LHCN-M2 (cell line): ENCODE results near the gene OR6C65. TPM values are rescaled to one million over a fixed set of nuclear protein-coding genes. Genes with fewer than 3 reads are reported as not detected.
"Not testable (repeated sequence)": the region's sequence is repeated elsewhere in the genome, so short reads cannot be mapped to it uniquely, and the experiment has no call there.

Source experiments
- DNase-seq: peaks from one replicate; pipeline ENCODE4 v3.0.0-alpha.2; 2012; ENCODE audit warnings: low read depth
- polyA plus RNA-seq: library from polyadenylated mRNA; unstranded; fragments of >200 nt; gene quantifications from one replicate; pipeline ENCODE4 v1.2.1, GENCODE V29; 2012; ENCODE audit warnings: missing spikeins
- total RNA-seq: library from RNA; depleted of rRNA; stranded (reverse); fragments of >200 nt; gene quantifications from 2 replicates; pipeline ENCODE4 v1.2.3, GENCODE V29; 2014; rRNA removed

The OR6C65 gene
- not detected in 2 replicates for total RNA-seq
- not detected for polyA plus RNA-seq

DNA sequence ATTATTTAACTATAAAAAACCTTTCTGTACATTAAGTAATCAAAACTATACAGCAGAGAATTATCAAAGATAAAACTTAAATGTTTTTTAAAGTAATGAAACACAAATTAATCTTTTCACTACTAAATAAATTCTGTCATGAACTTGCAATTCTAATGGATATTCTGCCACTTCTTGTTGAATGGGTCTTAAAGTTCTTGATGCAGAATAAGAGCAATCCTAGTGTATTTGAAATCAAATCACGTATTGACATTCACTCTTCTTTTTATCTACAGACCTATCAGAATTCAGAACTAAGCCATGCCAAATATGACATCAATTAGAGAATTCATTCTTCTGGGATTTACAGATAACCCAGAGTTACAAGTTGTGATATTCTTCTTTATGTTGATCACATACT is at the start of gene OR6C65:
OR6C65 (plus strand) TSS at position 301 of the 400 bp plus-strand sequence; CDS start at position 301, 0 bp downstream.
- no peak for DNase-seq

DNA sequence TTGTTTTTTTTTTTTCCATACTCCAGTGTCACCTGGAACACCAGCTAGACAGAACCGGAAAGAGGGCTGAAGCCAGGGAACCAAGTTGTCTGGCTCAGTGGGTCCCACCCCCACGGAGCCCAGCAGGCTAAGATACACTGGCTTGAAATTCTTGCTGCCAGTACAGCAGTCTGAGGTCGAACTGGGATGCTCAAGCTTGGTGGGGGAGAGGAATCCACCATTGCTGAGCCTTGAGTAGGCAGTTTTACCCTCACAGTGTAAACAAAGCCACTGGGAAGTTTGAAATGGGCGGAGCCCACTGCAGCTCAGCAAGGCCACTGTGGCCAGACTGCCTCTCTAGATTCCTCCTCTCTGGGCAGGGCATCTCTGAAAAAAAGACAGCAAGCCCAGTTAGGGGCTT is 45.0 kb upstream of the OR6C65 start:
- DNase-seq: not testable (repeated sequence)

DNA sequence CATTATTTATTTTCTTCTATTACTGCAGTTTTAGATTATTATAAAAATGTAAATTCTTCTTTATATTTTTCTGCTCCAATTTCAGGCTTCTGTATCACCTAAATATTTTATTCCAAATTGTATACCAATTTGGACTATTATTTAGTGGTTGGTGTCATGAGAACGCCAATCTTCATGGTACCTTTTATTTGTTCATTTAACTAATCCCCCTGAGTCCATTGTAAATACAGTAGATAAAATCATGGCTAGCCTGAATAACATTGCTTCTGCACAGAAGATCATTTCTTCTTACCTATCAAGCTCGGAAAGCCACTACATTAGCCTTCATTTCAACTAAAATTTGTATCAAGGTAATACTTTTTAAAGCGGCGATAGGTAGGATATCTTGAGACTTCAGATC is 37.7 kb upstream of the OR6C65 start, which contains the start of gene OR6C75:
OR6C75 (plus strand) TSS at position 301 of the 400 bp plus-strand sequence. CDS start 2,136 bp downstream, outside the sequence.
- DNase-seq: no peak

DNA sequence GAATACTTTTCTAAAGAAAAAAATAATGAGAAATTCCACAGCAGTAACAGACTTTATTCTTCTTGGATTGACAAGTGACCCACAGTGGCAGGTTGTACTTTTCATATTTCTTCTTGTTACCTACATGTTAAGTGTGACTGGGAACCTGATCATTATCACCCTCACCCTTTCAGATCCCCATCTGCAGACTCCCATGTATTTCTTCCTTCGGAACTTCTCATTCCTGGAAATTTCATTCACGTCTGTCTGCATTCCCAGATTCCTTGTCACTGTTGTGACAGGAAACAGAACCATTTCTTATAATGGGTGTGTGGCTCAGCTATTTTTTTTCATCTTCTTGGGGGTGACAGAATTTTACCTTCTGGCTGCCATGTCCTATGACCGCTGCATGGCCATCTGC is 35.2 kb upstream of the OR6C65 start:
- DNase-seq: no peak

DNA sequence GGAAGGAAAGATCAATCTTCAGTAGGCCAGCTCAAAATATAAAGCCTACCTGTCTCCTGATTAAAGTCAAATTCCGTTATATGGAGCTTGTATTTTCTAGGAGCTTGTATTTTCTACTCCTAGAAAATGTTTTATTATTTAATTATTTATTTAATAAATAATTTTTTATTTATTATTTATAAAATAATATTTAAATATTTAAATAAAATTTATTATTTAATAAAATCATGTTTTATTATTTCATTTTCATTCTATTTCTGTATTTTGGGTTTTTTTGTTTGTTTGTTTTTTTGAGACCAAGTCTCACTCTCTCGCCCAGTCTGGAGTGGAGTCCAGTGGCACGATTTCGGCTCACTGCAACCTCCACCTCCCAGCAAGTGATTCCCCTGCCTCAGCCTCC is 27.8 kb upstream of the OR6C65 start:
- DNase-seq: no peak

DNA sequence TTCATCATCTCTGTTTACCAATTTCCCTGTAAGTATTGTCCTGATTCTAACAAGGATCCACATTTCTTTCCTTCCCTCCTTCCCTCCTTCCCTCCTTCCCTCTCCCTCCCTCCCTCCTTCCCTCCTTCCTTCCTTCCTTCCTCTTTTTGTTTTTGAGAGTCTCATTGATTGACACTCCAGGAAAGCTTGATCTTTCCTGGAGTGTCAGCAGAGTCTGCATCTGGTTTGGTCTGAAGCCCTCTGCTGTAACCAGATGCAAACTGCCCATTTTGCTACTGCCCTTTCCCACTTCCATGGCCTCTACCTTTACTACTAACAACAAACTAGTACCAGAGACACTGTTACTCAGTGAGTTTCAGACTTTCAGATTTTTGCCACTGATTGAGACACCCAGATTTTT is 14.4 kb upstream of the OR6C65 start:
- DNase-seq: no peak

DNA sequence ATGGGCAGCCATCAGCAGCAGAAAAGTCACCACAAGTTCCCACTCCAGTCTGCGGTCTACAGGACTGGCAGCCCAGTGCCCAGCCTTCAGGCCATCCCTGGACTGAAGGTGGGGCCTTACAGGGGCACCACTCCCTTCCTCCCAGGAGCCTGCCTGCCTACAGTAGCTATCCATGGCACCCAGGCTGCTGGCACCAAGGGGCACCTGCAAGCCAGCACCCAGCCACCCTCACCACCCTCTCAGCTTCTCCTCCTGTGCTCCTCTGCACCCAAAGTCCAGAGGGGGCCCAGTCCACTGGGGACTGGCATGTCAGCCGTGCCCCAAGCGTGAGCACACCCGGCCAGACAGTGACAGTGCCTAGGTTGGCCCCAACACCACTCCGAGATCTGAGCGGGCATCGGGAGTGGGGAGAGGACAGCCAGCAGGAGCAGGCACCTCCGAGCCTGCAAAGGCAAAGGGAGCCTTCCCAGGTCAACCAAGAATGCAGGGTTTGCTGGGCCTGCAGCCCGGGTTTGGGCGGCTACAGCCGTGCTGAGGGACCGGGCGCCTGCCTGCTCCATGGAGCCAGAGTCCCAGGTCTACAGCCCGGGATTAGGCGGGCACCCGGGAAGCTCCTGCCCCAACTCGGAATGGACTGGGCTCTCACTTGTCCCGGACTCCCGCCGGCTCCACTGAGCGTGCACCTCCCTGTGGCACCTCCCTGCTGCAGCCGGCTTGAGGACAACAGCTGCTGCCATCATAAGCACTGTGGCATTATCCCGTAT is 8.1 kb upstream of the OR6C65 start:
- DNase-seq: no peak

DNA sequence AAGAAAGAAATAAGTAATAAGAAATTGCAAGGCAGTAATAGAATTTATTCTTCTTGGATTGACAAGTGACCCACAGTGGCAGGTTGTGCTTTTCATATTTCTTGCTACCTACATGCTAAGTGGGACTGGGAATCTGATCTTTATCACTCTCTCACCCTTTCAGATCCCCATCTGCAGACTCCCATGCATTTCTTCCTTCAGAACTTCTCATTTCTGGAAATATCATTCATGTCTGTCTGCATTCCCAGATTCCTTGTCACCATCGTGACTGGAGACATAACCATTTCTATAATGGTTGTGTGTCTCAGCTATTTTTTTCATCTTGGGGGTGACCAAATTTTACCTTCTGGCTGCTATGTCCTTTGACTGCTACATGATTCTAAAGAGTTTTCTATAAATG is 4.0 kb upstream of the OR6C65 start:
- no peak for DNase-seq

DNA sequence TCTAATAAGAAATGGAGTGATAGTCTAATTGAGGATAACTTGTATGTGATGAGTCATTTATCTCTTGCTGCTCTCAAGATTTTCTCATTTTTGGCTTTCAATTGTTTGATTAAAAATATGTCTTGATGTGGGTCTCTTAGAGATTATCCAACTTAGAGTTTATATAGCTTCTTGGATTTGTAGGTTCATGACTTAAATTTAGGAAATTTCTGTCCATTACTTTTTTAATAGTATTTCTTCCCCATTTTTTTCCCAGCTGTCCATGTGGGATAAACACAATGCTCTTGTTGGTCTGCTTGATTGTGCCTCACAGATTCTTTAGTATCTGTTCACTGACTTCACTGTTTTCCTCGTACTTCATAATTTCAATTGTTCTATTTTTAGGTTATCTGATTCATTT is 7.5 kb downstream of the OR6C65 start:
- no peak for DNase-seq

DNA sequence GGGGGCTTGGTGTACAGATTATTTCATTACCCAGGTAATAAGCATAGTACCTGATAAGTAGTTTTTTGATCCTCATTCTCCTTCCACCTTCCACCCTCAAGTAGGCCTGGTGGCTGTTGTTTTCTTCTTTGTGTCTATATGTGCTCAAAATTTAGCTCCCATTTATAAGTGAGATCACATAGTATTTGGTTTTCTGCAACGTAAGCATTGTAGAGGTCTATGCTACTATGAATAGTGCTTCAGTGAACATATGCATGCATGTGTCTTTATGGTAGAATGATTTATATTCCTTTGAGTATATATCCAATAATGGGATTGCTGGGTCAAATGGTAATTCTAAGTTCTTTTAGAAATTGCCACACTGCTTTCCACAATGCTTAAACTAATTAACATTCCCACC is 8.8 kb downstream of the OR6C65 start:
- not testable (repeated sequence) for DNase-seq

DNA sequence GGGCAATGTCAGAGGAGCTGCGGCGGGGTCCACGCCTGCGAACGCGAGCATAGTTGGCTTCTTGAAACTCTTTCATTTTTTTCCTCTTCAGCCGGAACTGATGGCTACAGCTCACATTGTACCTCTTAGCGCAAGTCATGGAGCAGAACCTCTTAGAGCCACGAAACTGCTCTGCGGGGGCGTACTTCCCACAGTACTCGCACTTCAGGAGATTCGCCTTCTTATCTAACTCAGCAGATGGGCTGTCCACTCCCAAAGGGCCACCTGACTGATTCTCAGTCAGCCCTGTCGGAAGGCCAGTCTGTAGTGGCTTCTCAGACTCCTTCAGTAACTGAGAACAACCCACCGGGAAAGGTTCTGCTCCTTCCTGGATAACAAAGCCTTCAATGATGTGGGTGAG is 11.8 kb downstream of the OR6C65 start:
- DNase-seq: not testable (repeated sequence)

DNA sequence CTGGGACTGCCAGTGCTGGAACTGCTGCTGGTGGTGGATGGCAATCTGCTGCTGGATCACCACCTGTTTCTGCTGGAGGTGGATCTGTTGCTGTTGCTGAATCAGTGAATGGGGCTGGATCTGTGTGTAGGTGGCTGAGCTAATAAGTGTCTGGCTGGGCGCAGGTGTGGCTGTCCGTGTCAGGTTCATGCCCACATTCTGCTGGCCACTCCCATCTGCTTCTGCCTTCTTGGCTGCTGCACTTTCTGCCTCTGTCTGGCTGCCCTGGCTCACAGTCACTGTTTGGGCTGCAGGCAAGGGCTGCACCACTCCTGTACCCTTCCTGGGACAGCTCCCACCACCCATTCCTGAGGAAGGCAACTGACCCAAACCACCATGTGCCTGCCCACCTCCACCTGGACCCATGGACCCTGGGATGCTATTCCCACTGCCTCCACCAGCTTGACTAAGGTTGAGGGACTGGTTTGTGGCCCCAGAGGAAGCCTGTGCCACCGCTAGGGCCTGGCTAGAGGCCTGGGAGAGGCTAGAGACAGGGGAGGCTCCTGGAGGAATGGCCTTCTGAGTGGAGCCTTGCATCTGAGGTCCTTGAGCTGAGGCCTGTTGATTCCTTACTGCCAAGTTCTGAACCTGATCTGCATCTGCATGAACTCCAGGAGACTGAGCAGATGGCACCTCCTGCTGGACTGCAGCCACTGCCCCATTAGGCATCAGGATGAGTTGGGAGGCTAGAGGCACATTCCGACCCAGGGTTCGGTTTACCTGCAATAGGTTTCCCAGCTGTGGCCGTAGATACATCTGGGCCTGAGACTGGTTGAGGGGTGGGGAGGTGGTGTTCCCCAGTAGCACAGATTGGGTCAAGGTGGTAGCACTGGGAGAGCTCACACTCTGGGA is 13.4 kb downstream of the OR6C65 start:
- not testable (repeated sequence) for DNase-seq

DNA sequence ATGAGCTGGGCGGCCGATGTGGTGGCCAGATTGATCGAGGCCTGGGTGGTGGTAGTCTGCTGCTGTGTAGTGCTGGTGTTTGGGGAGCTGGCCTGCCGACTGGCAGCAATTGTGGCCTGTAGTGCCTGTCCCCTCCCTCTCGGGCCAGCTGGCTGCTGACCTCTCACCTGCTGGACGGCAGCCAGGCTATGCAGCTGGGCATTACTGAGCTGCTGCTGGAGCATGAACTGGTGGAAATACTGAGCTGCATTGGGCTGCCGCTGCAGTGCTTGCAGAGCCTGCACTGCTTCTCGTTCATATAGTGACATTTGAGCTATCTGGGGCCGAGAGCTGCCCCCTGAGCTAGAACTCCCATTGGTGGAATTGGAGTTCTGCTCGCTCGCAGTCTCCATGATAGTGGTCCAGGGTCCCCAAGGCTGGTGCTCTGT is 14.1 kb downstream of the OR6C65 start:
- not testable (repeated sequence) for DNase-seq

DNA sequence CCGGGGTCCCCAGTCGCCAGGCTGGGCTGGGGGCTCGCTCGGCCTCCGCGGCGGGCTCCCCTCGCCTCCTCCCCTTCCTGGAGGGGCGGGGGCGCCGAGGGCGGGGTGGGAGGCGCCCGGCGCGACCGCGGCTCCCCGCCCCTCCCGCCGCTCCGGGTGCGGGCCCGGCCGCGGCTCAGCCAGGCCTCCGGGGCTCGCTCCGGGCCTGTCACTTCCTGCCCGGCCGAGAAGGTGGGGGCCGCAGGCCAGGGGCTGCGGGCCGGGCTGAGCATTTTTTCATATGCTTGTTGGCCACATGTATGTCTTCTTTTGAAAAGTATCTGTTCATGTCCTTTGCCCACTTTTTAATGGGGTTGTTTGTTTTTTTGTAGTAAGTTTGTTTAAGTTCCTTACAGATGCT is 14.6 kb downstream of the OR6C65 start:
- not testable (repeated sequence) for DNase-seq

DNA sequence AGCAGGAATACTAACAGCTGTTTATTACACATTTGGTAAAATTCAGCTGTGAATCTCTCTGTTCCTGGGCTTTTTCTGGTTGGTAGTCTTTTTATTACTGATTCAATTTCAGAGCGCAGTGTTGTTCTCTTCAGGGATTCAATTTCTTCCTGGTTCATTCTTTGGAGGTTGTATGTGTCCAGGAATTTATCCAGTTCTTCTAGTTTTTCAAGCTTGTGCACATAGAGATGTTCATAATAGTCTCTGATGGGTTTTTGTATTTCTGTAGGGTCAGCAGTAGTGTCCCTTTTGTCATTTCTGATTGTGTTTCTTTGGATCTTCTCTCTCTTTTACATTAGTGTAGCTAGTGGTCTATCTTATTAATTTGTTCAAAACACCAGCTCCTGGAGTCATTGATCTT is 16.6 kb downstream of the OR6C65 start:
- DNase-seq: no peak

DNA sequence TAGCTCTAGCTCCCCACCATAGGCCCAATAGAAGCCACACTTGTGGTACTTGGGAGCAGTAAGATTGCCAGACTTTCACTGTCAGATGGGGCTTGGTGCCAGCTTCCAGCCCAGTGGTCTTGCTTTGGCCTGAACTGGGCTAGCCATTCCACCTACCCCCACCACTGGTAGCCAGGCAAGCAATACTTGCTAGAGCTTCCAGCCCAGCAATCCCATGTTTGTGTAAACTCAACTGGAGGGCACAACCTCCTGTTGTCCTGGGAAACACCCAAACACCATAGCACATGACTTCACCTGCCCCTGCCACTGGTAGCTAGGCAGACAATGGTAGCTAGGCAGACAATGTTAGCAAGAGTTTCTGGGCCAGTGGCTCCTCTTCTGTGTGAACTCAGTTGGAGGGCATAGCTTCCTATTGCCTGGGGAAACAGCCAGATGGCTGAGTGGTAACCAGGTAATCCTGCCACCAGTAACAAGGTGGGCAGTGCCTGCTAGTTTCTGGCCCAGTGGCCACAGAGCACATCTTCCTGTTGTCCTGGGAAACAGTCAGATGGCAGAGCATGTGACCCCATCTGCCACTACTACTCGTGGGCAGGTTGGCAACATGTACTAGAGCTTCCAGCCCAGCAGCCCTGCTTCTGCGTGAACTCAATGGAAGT is 20.1 kb downstream of the OR6C65 start:
- no peak for DNase-seq

DNA sequence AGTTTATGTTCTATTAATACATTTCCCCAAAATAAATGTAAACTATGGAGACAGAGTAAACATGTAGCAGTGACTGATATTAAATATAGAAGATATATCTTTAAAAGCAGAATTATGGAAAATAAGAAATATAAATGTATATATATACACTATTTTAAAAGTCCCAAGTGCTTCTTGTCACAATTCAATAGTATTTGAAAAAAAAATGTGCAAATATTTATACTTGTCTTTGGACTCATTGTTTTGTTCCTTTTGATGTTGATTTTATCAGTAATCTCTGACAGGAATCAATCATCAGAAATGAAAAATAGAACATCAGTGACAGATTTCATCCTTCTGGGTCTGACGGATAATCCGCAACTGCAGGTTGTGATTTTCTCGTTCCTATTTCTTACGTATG is 25.6 kb downstream of the OR6C65 start, which contains the start of gene OR6C76:
OR6C76 (plus strand) TSS at position 301 of the 400 bp plus-strand sequence; CDS start at position 301, 0 bp downstream.
- DNase-seq: no peak

DNA sequence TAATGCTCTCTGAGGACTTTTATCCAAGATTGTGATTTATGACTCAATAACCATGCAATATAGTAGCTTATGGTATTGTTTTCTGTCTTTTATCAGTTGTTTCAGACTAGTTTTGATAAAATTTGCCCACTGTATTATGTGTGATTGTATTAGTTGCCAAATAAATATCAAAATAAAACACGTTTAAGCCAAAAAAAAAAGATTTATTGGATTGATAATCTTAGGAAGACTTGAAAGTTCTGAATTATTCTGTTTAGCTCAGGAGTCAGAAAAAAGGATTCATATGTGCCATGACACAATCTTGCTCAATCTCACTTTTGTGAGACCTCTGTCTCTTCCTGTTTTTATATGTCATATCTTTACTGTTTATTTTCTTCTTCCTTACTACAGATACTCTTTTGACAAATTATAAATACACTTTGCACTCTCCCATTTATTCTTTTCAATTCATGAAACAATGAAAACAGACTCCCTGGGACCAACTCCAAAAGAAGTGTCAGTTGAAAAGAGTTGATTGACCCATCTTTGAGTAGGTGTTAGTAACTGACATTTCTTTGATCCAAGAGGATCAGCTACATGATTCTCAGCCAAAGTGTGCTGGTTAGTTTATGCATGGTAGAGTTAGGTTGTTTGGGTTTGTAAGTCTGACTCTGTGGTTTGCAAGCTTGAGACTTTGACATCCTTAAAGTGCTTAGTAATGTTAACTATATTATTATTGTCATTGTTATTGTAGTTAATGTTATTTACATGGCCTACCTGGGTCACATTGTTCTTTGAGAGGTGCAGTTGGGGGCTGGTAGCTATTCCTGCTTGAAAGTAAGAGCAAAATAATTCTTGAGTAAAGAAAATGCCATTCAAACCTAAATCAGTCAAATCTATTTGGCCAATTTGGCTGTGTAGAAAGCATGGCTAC is 28.3 kb downstream of the OR6C65 start:
- no peak for DNase-seq

DNA sequence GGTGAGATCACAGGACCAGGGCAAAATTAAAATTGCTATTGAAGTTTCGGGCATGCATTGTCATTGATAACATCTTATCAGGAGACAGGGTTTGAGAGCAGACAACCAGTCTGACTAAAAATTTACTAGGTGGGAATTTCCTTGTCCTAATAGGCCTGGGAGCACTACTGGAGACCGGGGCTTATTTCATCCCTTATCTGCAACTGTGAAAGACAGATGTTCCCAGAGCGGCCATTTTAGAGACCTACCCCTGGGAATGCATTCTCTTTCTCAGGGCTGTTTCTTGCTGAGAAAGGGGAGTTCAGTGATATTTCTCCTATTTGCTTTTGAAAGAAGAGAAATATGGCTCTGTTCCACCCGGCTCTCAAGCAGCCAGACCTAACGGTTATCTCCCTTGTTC is 40.9 kb downstream of the OR6C65 start:
- not testable (repeated sequence) for DNase-seq

DNA sequence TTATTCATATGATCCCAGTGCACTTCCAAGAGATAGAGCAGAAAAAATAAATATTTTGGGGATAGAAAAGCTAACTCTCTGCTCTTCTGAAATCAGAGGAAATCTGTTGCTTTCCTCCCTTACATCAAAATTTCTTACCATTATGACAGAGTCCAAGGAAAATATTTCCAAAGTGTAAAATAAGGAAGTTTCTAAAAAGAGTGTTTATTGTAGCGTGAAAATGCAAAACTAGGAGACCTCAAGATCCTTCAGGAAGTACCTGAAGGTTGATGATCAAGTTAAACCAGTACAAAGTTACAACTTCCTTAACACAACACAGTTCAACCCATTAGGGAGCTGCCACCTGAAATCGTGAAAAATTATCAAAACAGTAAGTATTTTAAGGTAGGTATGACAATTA is 43.4 kb downstream of the OR6C65 start, which contains the start of gene OR6C2:
OR6C2 (plus strand) TSS at position 301 of the 400 bp plus-strand sequence. CDS start 8,138 bp downstream, outside the sequence.
- no peak for DNase-seq
